ENCODE results near the gene OR14C36.
"Not testable (repeated sequence)": the region's sequence is repeated elsewhere in the genome, so short reads cannot be mapped to it uniquely, and the experiment has no call there.

The OR14C36 gene

GRCh38 chr1:248348475-248348874, at the start of gene OR14C36:
Gene OR14C36, plus strand, starts transcription at chr1:248348775. Its CDS starts 0 bp downstream, at chr1:248348775.
- no peak for DNase-seq (ENCODE audit: low spot score)

- DNase-seq (ENCODE audit: low spot score), result no peak
These were observed 45.3 kb upstream of the OR14C36 start, which contains the start of gene OR2T12 for GRCh38 chr1:248303324-248303723. Gene OR2T12, minus strand, starts transcription at chr1:248303424. Its CDS starts 7,846 bp downstream, at chr1:248295578.

- DNase-seq (ENCODE audit: low spot score), result not testable (repeated sequence)
These were observed 42.9 kb upstream of the OR14C36 start for GRCh38 chr1:248305672-248306071.

- no peak for DNase-seq (ENCODE audit: low spot score)
These were observed 42.5 kb upstream of the OR14C36 start for GRCh38 chr1:248306103-248306502.

GRCh38 chr1:248306740-248307139, 41.8 kb upstream of the OR14C36 start:
- DNase-seq (ENCODE audit: low spot score), result not testable (repeated sequence)

- DNase-seq (ENCODE audit: low spot score), result no peak
These were observed 31.8 kb upstream of the OR14C36 start for GRCh38 chr1:248316796-248317195.

GRCh38 chr1:248324468-248324867, 24.1 kb upstream of the OR14C36 start, which contains the start of gene OR2M7:
Gene OR2M7, minus strand, starts transcription at chr1:248324568. Its CDS starts 0 bp downstream, at chr1:248324568.
- no peak for DNase-seq (ENCODE audit: low spot score)

- DNase-seq (ENCODE audit: low spot score), result no peak
These were observed 5.1 kb upstream of the OR14C36 start for GRCh38 chr1:248343451-248343850.

- no peak for DNase-seq (ENCODE audit: low spot score)
These were observed 10.8 kb downstream of the OR14C36 start for GRCh38 chr1:248359415-248359814.

GRCh38 chr1:248361121-248361715, 12.6 kb downstream of the OR14C36 start, which contains the start of gene OR2T4:
Gene OR2T4, plus strand, starts transcription at chr1:248361665. Its CDS starts 0 bp downstream, at chr1:248361665.
- DNase-seq (ENCODE audit: low spot score), result no peak

GRCh38 chr1:248366609-248367008, 18.0 kb downstream of the OR14C36 start:
- no peak for DNase-seq (ENCODE audit: low spot score)

- DNase-seq (ENCODE audit: low spot score), result no peak
These were observed 23.8 kb downstream of the OR14C36 start for GRCh38 chr1:248372394-248372793.

GRCh38 chr1:248373761-248374160, 25.2 kb downstream of the OR14C36 start:
- DNase-seq (ENCODE audit: low spot score), result no peak

GRCh38 chr1:248375446-248375845, 26.9 kb downstream of the OR14C36 start, which contains the start of gene OR2T6:
Gene OR2T6, plus strand, starts transcription at chr1:248375746. Its CDS starts 11,863 bp downstream, at chr1:248387609.
- DNase-seq (ENCODE audit: low spot score), result no peak

GRCh38 chr1:248376916-248377315, 28.3 kb downstream of the OR14C36 start:
- no peak for DNase-seq (ENCODE audit: low spot score)

- no peak for DNase-seq (ENCODE audit: low spot score)
These were observed 32.3 kb downstream of the OR14C36 start for GRCh38 chr1:248380854-248381253.

GRCh38 chr1:248388426-248388825, 39.9 kb downstream of the OR14C36 start:
- no peak for DNase-seq (ENCODE audit: low spot score)

- no peak for DNase-seq (ENCODE audit: low spot score)
These were observed 44.5 kb downstream of the OR14C36 start for GRCh38 chr1:248393050-248393449.
